T-helper 1 cell treated with Interleukin-12 subunit alpha and Interleukin-12 subunit beta and Interleukin-4 antibody, amounts not matched to agents 30 μg/mL and 1 μg/mL, for 36 hours (primary cell): ENCODE data around the gene MAP3K20.

ENCODE experiments used
- H3K27ac Mint-ChIP-seq: one replicate; pipeline ENCODE4 v1.8.0; 2021; ENCODE audit warnings: mild to moderate bottlenecking, mixed read lengths
- H3K27me3 Mint-ChIP-seq: one replicate; pipeline ENCODE4 v1.8.0; 2021; ENCODE audit warnings: low read depth, mixed read lengths
- H3K36me3 Mint-ChIP-seq: one replicate; pipeline ENCODE4 v1.8.0; 2021; ENCODE audit warnings: low read depth, mixed read lengths
- H3K4me1 Mint-ChIP-seq: one replicate; pipeline ENCODE4 v1.8.0; 2021; ENCODE audit warnings: low read depth, mixed read lengths
- H3K4me3 Mint-ChIP-seq: one replicate; pipeline ENCODE4 v1.8.0; 2021; ENCODE audit warnings: mild to moderate bottlenecking, moderate library complexity, mixed read lengths
- H3K9me3 Mint-ChIP-seq: one replicate; pipeline ENCODE4 v1.8.0; 2021; ENCODE audit warnings: mixed read lengths

MAP3K20 gene

GRCh38 chr2:173216668-173217067 lies 141.0 kb downstream of the MAP3K20 start:
- Mint-ChIP-seq H3K27ac (no peak overlapping the region), H3K9me3 (no peaks in the 10 kb centered on the region), H3K4me3 (no peak overlapping the region), H3K4me1 (peaks cover 6% of the 10 kb centered on the region), H3K36me3 (no peaks in the 10 kb centered on the region), H3K27me3 (no peaks in the 10 kb centered on the region)

GRCh38 chr2:173217116-173217840 lies 141.6 kb downstream of the MAP3K20 start:
- Mint-ChIP-seq H3K4me1 (peaks cover 6% of the 10 kb centered on the region), H3K36me3 (no peaks in the 10 kb centered on the region), H3K27ac (no peak overlapping the region), H3K27me3 (no peaks in the 10 kb centered on the region), H3K9me3 (no peaks in the 10 kb centered on the region), H3K4me3 (no peak overlapping the region)

GRCh38 chr2:173218326-173219056 lies 142.8 kb downstream of the MAP3K20 start:
- Mint-ChIP-seq H3K9me3 (no peaks in the 10 kb centered on the region), H3K36me3 (no peaks in the 10 kb centered on the region), H3K4me3 (no peak overlapping the region), H3K27me3 (no peaks in the 10 kb centered on the region), H3K4me1 (peaks cover 6% of the 10 kb centered on the region), H3K27ac (no peak overlapping the region)

- Mint-ChIP-seq H3K36me3 (no peaks in the 10 kb centered on the region), H3K4me3 (no peak overlapping the region), H3K4me1 (peaks cover 6% of the 10 kb centered on the region), H3K27me3 (no peaks in the 10 kb centered on the region), H3K9me3 (no peaks in the 10 kb centered on the region), H3K27ac (no peak overlapping the region)
These were observed 145.6 kb downstream of the MAP3K20 start for GRCh38 chr2:173221132-173221695.

GRCh38 chr2:173221937-173222594 lies 146.4 kb downstream of the MAP3K20 start:
- Mint-ChIP-seq H3K27ac (no peak overlapping the region), H3K4me3 (no peak overlapping the region), H3K4me1 (peaks cover 6% of the 10 kb centered on the region), H3K36me3 (no peaks in the 10 kb centered on the region), H3K27me3 (no peaks in the 10 kb centered on the region), H3K9me3 (no peaks in the 10 kb centered on the region)

- peaks cover 5% of the 10 kb centered on the region for H3K4me1 Mint-ChIP-seq
- H3K27ac Mint-ChIP-seq = no peak overlapping the region
- peaks cover 5% of the 10 kb centered on the region for H3K27me3 Mint-ChIP-seq
- no peaks in the 10 kb centered on the region for H3K36me3 Mint-ChIP-seq
- H3K4me3 Mint-ChIP-seq = no peak overlapping the region
- H3K9me3 Mint-ChIP-seq = no peaks in the 10 kb centered on the region
These were observed 148.2 kb downstream of the MAP3K20 start for GRCh38 chr2:173223871-173224270.

GRCh38 chr2:173226899-173227698 lies 151.5 kb downstream of the MAP3K20 start:
- peaks cover 1% of the 10 kb centered on the region for H3K36me3 Mint-ChIP-seq
- H3K27me3 Mint-ChIP-seq = peaks cover 5% of the 10 kb centered on the region
- H3K9me3 Mint-ChIP-seq = no peaks in the 10 kb centered on the region
- H3K4me3 Mint-ChIP-seq = no peak overlapping the region
- H3K27ac Mint-ChIP-seq = no peak overlapping the region
- peaks cover 5% of the 10 kb centered on the region for H3K4me1 Mint-ChIP-seq

- Mint-ChIP-seq H3K9me3 (no peaks in the 10 kb centered on the region), H3K4me3 (no peak overlapping the region), H3K36me3 (peaks cover 3% of the 10 kb centered on the region), H3K27me3 (peaks cover 5% of the 10 kb centered on the region), H3K27ac (no peak overlapping the region), H3K4me1 (peaks cover 12% of the 10 kb centered on the region)
These were observed 153.4 kb downstream of the MAP3K20 start for GRCh38 chr2:173229086-173229485.

- peaks cover 12% of the 10 kb centered on the region for H3K4me1 Mint-ChIP-seq
- H3K4me3 Mint-ChIP-seq = no peak overlapping the region
- H3K27me3 Mint-ChIP-seq = peaks cover 5% of the 10 kb centered on the region
- H3K9me3 Mint-ChIP-seq = no peaks in the 10 kb centered on the region
- no peak overlapping the region for H3K27ac Mint-ChIP-seq
- H3K36me3 Mint-ChIP-seq = peaks cover 3% of the 10 kb centered on the region
These were observed 154.5 kb downstream of the MAP3K20 start for GRCh38 chr2:173230181-173230580.

GRCh38 chr2:173231042-173231441 lies 155.4 kb downstream of the MAP3K20 start:
- no peak overlapping the region for H3K27ac Mint-ChIP-seq
- peaks cover 12% of the 10 kb centered on the region for H3K4me1 Mint-ChIP-seq
- peaks cover 5% of the 10 kb centered on the region for H3K27me3 Mint-ChIP-seq
- H3K9me3 Mint-ChIP-seq = no peaks in the 10 kb centered on the region
- H3K36me3 Mint-ChIP-seq = peaks cover 3% of the 10 kb centered on the region
- no peak overlapping the region for H3K4me3 Mint-ChIP-seq

GRCh38 chr2:173231465-173231864 lies 155.8 kb downstream of the MAP3K20 start:
- no peak overlapping the region for H3K27ac Mint-ChIP-seq
- H3K9me3 Mint-ChIP-seq = no peaks in the 10 kb centered on the region
- H3K4me3 Mint-ChIP-seq = no peak overlapping the region
- H3K27me3 Mint-ChIP-seq = peaks cover 5% of the 10 kb centered on the region
- H3K4me1 Mint-ChIP-seq = peaks cover 12% of the 10 kb centered on the region
- peaks cover 3% of the 10 kb centered on the region for H3K36me3 Mint-ChIP-seq

GRCh38 chr2:173232956-173233744 lies 157.5 kb downstream of the MAP3K20 start:
- peaks cover 3% of the 10 kb centered on the region for H3K27me3 Mint-ChIP-seq
- peak overlapping the region; percentile 15 for H3K4me3 Mint-ChIP-seq
- peak overlapping the region; percentile 41 for H3K27ac Mint-ChIP-seq
- peaks cover 12% of the 10 kb centered on the region for H3K4me1 Mint-ChIP-seq
- H3K9me3 Mint-ChIP-seq = no peaks in the 10 kb centered on the region
- H3K36me3 Mint-ChIP-seq = peaks cover 4% of the 10 kb centered on the region

- H3K27me3 Mint-ChIP-seq = peaks cover 3% of the 10 kb centered on the region
- H3K36me3 Mint-ChIP-seq = peaks cover 13% of the 10 kb centered on the region
- H3K4me1 Mint-ChIP-seq = peaks cover 16% of the 10 kb centered on the region
- no peaks in the 10 kb centered on the region for H3K9me3 Mint-ChIP-seq
- no peak overlapping the region for H3K4me3 Mint-ChIP-seq
- no peak overlapping the region for H3K27ac Mint-ChIP-seq
These were observed 160.5 kb downstream of the MAP3K20 start for GRCh38 chr2:173235947-173236803.
